ENCODE measurements around the gene CPVL.

DNA sequence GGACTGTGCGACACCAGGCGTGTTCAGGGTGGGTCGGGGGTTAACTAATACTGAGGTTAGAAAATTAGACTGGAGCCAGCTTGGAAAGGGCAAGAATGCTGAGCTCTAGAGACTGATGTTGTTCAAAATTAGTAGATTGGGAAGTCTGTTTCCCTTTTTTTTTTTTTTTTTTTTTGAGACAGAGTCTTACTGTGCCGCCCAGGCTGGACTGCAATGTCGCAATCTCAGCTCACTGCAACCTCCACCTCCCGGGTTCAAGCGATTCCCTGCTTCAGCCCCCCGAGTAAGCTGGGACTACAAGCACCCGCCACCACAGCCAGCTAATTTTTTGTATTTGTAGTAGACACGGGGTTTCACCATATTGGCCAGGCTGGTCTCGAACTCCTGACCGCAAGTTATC lies 2.7 kb upstream of the CPVL start:
- TF ChIP-seq, protein P1, sequence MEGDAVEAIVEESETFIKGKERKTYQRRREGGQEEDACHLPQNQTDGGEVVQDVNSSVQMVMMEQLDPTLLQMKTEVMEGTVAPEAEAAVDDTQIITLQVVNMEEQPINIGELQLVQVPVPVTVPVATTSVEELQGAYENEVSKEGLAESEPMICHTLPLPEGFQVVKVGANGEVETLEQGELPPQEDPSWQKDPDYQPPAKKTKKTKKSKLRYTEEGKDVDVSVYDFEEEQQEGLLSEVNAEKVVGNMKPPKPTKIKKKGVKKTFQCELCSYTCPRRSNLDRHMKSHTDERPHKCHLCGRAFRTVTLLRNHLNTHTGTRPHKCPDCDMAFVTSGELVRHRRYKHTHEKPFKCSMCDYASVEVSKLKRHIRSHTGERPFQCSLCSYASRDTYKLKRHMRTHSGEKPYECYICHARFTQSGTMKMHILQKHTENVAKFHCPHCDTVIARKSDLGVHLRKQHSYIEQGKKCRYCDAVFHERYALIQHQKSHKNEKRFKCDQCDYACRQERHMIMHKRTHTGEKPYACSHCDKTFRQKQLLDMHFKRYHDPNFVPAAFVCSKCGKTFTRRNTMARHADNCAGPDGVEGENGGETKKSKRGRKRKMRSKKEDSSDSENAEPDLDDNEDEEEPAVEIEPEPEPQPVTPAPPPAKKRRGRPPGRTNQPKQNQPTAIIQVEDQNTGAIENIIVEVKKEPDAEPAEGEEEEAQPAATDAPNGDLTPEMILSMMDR (IDR thresholded peaks at IDR 0.05; ENCODE audit: insufficient read depth, low read depth, low read length), result no peak
- no peak for TF ChIP-seq EZH2 (IDR thresholded peaks at IDR 0.05; ENCODE audit: insufficient read depth, low read length)
